H1 (cell line): ENCODE data around the gene PSKH1. TPM values are rescaled to one million over a fixed set of nuclear protein-coding genes. Genes with fewer than 3 reads are reported as not detected.

Experiments
- polyA plus RNA-seq, 7 experiments: library from polyadenylated mRNA; depleted of rRNA in 3 of 7; stranded (reverse) in 5 of 7; unstranded in 2 of 7; fragments of >200 nt in 5 of 7; fragments of 200-250 nt in 2 of 7; gene quantifications; 1 replicate in 5 of 7; 2 replicates in 1 of 7; 4 replicates in 1 of 7; pipeline versions ENCODE4 v1.2.1 to v1.2.3, GENCODE V29; 2011 to 2013; ENCODE audit warnings: missing spikeins in 2 of 7, mixed read lengths in 2 of 7
- small RNA-seq: library from polyadenylated mRNA; stranded (forward); fragments of <200 nt; extraction: miRNeasy Mini kit (QIAGEN cat#:217004); gene quantifications from one replicate; pipeline ENCODE3, GENCODE V24; 2013; ENCODE audit not compliant: insufficient read depth
- total RNA-seq: library from RNA; stranded (reverse); fragmentation: NEBNext Ultra II Directional; extraction: Animal tissue kit (Norgen Biotek cat#: 25700); gene quantifications from 2 replicates; pipeline ENCODE4 v1.2.1, GENCODE V29; 2021

PSKH1 gene
- total and polyA plus RNA-seq, 2 of the 8 experiments (the other 6 are each of a cell fraction or from before 2014, with no cell fraction given) = 24.8 to 51.0 TPM

Small RNA genes within 50 kb of the gene (small RNA-seq; reads per million reads assigned to genes)
- gene AC040162.2 (not detected), gene NRN1L (not detected)

Other genes with a start within 250 kb of the PSKH1 start
- gene CARMIL2, start 248.1 kb upstream of the PSKH1 start, total RNA-seq = 34.5 and 36.7 TPM in 2 replicates
- 15.7 and 29.8 TPM in 2 replicates for gene CARMIL2, start 248.1 kb upstream of the PSKH1 start, polyA plus RNA-seq (2011; rRNA removed)
- 34.8 and 35.8 TPM in 2 replicates for gene ACD, start 233.0 kb upstream of the PSKH1 start, total RNA-seq
- 58.0 and 81.7 TPM in 2 replicates for gene ACD, start 233.0 kb upstream of the PSKH1 start, polyA plus RNA-seq (2011; rRNA removed)
- 14.4 and 15.1 TPM in 2 replicates for gene PARD6A, start 232.3 kb upstream of the PSKH1 start, total RNA-seq
- 21.8 and 28.6 TPM in 2 replicates for gene PARD6A, start 232.3 kb upstream of the PSKH1 start, polyA plus RNA-seq (2011; rRNA removed)
- gene ENKD1, start 226.5 kb upstream of the PSKH1 start, total RNA-seq = 9.6 and 12.9 TPM in 2 replicates
- 16.0 and 16.1 TPM in 2 replicates for gene ENKD1, start 226.5 kb upstream of the PSKH1 start, polyA plus RNA-seq (2011; rRNA removed)
- 2.0 and 2.3 TPM in 2 replicates for gene C16orf86, start 226.4 kb upstream of the PSKH1 start, total RNA-seq
- gene C16orf86, start 226.4 kb upstream of the PSKH1 start, polyA plus RNA-seq (2011; rRNA removed) = 1.4 and 2.4 TPM in 2 replicates
- 33.2 and 35.4 TPM in 2 replicates for gene GFOD2, start 173.9 kb upstream of the PSKH1 start, total RNA-seq
- 21.4 and 24.5 TPM in 2 replicates for gene GFOD2, start 173.9 kb upstream of the PSKH1 start, polyA plus RNA-seq (2011; rRNA removed)
- 13.8 and 16.8 TPM in 2 replicates for gene RANBP10, start 86.7 kb upstream of the PSKH1 start, total RNA-seq
- 14.2 and 16.3 TPM in 2 replicates for gene RANBP10, start 86.7 kb upstream of the PSKH1 start, polyA plus RNA-seq (2011; rRNA removed)
- 0.37 and 1.3 TPM in 2 replicates for gene TSNAXIP1, start 86.4 kb upstream of the PSKH1 start, total RNA-seq
- gene TSNAXIP1, start 86.4 kb upstream of the PSKH1 start, polyA plus RNA-seq (2011; rRNA removed) = 0.39 and 0.94 TPM in 2 replicates
- gene THAP11, start 50.9 kb upstream of the PSKH1 start, total RNA-seq = 54.8 and 56.4 TPM in 2 replicates
- 50.8 and 61.7 TPM in 2 replicates for gene THAP11, start 50.9 kb upstream of the PSKH1 start, polyA plus RNA-seq (2011; rRNA removed)
- 219 and 229 TPM in 2 replicates for gene NUTF2, start 46.3 kb upstream of the PSKH1 start, total RNA-seq
- 377 and 382 TPM in 2 replicates for gene NUTF2, start 46.3 kb upstream of the PSKH1 start, polyA plus RNA-seq (2011; rRNA removed)
- 42.2 and 42.4 TPM in 2 replicates for gene CENPT, start 45.6 kb upstream of the PSKH1 start, total RNA-seq
- 53.4 and 82.7 TPM in 2 replicates for gene CENPT, start 45.6 kb upstream of the PSKH1 start, polyA plus RNA-seq (2011; rRNA removed)
- gene EDC4, start 20.2 kb upstream of the PSKH1 start, total RNA-seq = 72.7 and 73.4 TPM in 2 replicates
- gene EDC4, start 20.2 kb upstream of the PSKH1 start, polyA plus RNA-seq (2011; rRNA removed) = 58.5 and 84.4 TPM in 2 replicates
- gene NRN1L, start 8.4 kb upstream of the PSKH1 start, total RNA-seq = 4.1 and 4.9 TPM in 2 replicates
- gene NRN1L, start 8.4 kb upstream of the PSKH1 start, polyA plus RNA-seq (2011; rRNA removed) = 35.2 and 49.3 TPM in 2 replicates
- gene CTRL, start 38.6 kb downstream of the PSKH1 start, total RNA-seq = 1.7 and 5.0 TPM in 2 replicates
- 4.0 and 4.2 TPM in 2 replicates for gene CTRL, start 38.6 kb downstream of the PSKH1 start, polyA plus RNA-seq (2011; rRNA removed)
- gene PSMB10, start 43.6 kb downstream of the PSKH1 start, total RNA-seq = 32.1 and 38.8 TPM in 2 replicates
- 61.9 and 81.7 TPM in 2 replicates for gene PSMB10, start 43.6 kb downstream of the PSKH1 start, polyA plus RNA-seq (2011; rRNA removed)
- gene LCAT, start 50.9 kb downstream of the PSKH1 start, total RNA-seq = 14.9 and 19.6 TPM in 2 replicates
- gene LCAT, start 50.9 kb downstream of the PSKH1 start, polyA plus RNA-seq (2011; rRNA removed) = 9.4 and 11.6 TPM in 2 replicates
- gene SLC12A4, start 75.4 kb downstream of the PSKH1 start, total RNA-seq = 41.3 and 46.6 TPM in 2 replicates
- 49.3 and 66.6 TPM in 2 replicates for gene SLC12A4, start 75.4 kb downstream of the PSKH1 start, polyA plus RNA-seq (2011; rRNA removed)
- 9.9 and 10.6 TPM in 2 replicates for gene DPEP3, start 87.2 kb downstream of the PSKH1 start, total RNA-seq
- gene DPEP3, start 87.2 kb downstream of the PSKH1 start, polyA plus RNA-seq (2011; rRNA removed) = 6.5 and 12.7 TPM in 2 replicates
- not detected in 2 replicates for gene DPEP2, start 106.2 kb downstream of the PSKH1 start, total RNA-seq
- 0.05 TPM in 1 of 2 replicates, not detected in the other for gene DPEP2, start 106.2 kb downstream of the PSKH1 start, polyA plus RNA-seq (2011; rRNA removed)
- gene DPEP2NB, start 122.7 kb downstream of the PSKH1 start, total RNA-seq = not detected in 2 replicates
- gene DPEP2NB, start 122.7 kb downstream of the PSKH1 start, polyA plus RNA-seq (2011; rRNA removed) = not detected in 2 replicates
- 16.8 and 17.2 TPM in 2 replicates for gene DDX28, start 130.0 kb downstream of the PSKH1 start, total RNA-seq
- 28.1 and 30.3 TPM in 2 replicates for gene DDX28, start 130.0 kb downstream of the PSKH1 start, polyA plus RNA-seq (2011; rRNA removed)
- gene DUS2, start 130.0 kb downstream of the PSKH1 start, total RNA-seq = 24.5 and 27.0 TPM in 2 replicates
- gene DUS2, start 130.0 kb downstream of the PSKH1 start, polyA plus RNA-seq (2011; rRNA removed) = 17.2 and 20.9 TPM in 2 replicates
- 30.2 and 34.5 TPM in 2 replicates for gene NFATC3, start 192.1 kb downstream of the PSKH1 start, total RNA-seq
- 12.0 and 17.6 TPM in 2 replicates for gene NFATC3, start 192.1 kb downstream of the PSKH1 start, polyA plus RNA-seq (2011; rRNA removed)